Stimulated activated CD4-positive, alpha-beta T cell treated with anti-CD3 and anti-CD28 coated beads, Interleukin-15, amount 100 ng/mL, for 24 hours (primary cell): ENCODE data around the gene IMPDH1.
A peak's percentile ranks its signal among the peaks of the same experiment; 100 is the strongest.

Experiments used
- DNase-seq: peaks from one replicate; pipeline ENCODE4 v3.0.0-alpha.2; 2020

IMPDH1 gene

DNA sequence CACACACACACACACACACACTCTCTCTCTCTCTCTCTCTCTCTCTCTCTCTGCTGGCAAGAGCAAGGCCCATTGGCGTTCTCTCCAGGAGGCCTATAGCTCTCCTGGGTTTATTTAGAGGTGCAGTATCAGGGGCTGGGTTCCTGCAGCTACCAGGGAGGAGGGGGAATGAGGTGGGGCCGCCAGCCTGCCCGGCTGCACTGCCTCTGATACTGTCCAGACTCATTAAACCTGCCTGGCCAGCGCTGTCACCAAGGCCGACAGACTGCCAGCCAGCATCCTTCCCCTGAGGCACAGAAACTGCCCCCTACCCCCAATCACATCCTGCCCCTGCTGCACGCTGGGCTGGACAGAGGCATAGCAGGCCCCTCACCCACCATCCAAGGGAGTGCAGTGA lies 52.6 kb downstream of the IMPDH1 start:
- no peak for DNase-seq

DNA sequence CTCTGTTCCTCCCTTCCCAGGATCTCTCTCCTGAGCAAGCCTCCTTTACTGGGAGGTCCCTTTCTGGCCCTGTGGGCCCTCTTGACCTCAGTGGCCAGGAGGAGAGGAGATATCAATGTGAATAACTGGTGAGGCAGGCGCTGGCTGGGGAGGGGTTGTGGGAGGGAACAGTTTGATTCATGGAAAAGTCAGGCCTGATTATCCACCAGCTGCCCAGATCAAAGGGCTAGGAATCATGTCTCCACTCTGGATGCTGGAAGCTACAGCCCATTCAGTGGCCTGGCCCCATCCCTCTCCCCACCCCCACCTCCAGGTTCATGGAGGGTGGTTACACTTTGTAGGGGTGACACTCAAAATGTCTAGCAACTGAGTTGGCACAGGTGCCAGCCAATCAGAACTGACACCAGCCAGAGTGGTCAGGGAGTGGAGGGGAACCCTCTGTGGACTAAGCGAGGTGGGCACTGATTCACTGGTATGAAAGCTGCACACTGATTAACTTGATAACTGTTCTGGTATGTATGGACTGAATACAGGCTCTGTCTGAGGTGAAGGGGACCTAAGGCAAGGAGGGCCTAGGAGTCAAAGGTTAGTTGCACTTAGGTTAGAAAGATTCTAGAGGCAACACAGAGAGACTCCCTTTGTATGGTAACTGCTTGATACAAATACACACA lies 53.1 kb downstream of the IMPDH1 start:
- no peak for DNase-seq

DNA sequence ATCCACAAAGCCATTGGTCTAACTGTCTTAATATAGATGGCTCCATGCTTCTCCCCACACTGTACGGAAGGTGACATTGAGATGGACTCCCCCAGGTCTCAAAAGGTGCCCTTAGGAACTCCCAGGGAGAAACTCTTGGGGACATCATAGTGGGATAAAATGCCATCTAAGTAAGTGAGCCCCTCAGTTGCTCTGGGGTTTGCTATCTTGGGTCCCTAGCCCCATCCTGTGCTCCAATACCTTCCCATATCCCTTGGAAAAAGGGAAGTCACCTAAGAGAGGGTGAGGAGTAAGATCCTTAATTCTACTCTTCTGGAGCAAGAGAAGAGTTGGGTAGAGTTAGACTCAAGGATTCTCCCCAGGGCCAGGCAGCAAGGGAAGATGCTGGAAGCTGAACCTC lies 56.2 kb downstream of the IMPDH1 start:
- no peak for DNase-seq

DNA sequence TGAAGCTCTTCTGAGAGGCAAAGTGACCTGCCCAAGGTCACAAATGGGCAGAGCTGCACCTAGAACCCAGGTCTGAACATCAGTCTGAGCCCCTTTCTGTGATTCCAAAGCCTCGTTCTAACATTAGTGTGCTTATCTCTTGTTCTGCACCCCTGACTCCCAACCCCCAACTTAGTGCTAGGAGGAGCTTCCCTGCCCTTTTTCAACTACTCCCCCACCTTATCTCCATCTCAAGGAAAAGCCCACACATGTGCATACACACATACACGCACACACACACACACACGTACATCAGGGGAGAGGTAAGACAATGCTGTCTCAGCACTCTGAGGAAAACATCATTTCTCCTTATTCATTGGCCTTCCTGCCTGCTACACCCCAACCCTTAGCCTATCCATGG lies 56.6 kb downstream of the IMPDH1 start:
- no peak for DNase-seq

DNA sequence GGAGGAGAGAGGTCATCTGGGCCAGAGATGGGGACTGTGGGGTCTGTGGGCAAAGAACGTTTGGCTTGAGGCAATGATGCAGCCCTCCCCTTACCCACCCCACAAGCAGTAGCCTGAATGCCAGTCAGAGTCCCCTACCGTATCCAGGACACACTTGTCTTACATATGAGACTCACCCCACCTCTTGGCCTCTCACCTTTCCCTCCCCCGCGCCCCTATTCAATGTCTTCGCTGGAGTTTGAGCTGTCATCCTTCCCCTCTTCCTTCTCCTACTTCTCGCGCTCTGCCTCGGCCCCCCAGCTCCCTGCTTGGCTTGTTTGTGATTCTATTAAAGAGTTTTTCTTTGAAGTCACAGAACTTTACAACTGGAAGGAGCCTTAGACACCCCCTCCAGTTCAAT lies 57.1 kb downstream of the IMPDH1 start:
- DNase-seq, result no peak

DNA sequence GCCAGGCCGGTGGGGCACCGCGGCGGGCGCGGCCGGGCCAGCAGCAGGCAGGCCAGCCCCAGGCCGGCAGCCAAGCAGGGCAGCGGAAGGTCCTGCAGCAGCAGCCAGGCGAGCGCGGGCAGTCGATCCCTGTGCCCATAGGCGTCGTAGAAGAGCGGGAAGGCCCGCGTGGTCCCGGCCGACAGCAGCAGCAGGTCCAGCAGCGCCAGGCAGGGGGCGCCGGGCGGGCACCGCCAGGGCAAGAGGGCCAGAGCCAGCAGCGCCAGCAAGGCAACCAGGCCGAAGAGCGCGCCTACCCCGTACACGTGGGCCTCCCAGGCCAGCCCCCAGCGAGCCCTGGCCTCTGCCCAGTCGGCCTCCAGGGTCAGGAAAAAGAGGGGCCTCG lies 57.6 kb downstream of the IMPDH1 start:
- DNase-seq, result peak; percentile 57

DNA sequence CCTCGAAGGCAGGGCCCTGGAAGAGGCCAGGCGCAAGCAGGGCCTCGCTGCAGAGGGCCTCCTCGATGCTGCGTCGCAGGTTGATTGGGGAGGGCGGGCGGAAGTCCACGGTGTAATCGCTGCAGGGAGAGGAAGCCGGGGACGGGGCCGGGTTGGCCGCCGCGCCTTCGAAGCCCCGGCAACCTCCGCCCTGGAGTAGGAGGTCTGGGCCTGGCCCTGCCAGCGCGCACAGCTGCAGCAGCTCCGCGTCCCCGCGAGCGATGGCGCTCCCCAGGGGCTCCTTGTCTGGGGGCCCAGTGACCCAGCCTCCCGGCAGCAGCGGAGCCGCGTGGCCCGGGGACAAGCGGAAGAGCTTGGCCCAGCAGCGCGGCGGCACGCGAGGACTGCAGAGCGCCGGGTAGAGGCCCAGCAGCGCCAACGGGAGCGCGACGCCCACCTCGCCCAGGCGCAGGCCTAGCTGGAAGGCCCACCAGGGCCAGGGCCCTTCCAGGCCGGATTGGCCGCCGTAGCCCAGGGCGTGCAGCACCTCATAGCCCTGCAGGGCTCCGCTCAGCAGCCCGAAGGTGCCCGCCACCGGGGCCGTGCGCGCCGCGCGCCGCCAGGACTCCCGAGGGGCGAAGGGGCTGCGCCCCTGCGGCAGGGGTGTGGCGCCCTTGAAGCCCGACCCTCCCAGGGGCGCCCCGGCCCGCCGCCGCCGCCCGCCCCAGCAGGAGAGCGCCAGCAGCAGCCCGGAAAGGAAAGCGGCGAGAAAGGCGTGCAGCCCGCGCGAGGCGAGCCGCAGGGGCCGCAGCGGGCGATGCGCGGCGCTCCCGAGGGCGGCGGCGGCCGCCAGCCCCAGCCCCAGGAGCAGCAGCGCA lies 58.3 kb downstream of the IMPDH1 start:
- no peak for DNase-seq

DNA sequence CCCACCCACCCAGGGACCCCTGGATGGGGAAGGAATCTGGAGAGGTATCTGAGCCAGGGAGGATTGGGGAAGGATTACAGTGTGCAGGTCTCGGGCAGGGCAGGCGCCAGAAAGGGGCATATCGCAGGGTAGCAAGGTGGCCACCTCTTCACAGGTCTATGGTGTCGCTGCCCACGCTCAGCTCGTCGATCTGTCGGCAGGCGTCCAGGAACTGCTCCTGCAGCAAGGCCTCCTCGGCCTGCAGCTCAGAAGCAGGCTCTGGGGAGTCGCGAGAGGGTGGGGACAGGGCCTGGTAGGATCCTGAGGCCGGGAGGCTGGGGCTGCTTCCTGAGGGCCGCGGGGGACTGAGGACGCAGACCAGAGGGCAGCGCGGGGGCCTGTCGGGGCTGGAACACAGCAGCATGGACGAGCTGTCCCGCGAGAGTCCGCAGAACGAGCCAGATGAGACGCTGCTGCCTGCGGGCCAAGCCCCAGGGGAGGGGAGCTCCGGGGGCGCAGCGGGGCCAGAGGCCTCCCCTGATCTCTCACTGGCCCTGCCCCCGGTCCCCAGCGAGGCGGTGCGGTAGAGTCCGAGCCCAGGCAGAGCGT lies 59.0 kb downstream of the IMPDH1 start:
- no peak for DNase-seq

DNA sequence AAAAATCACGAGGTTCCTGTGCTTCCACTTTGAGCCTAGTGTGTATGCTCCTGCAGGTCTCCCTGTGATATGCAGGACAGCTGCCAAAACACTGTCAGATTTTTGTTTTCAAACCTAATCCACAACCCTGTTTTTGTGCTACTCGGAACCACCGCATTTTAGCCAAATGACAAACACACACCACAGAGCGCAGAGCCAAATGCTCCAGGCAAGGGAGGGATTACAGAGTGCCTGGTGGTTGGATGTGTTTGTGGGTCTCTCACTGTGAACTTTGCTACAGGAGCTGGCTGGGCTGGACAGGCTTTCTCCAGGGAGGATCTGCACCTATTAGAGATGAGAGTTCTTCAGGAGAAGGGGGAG lies 60.3 kb downstream of the IMPDH1 start:
- DNase-seq, result no peak

DNA sequence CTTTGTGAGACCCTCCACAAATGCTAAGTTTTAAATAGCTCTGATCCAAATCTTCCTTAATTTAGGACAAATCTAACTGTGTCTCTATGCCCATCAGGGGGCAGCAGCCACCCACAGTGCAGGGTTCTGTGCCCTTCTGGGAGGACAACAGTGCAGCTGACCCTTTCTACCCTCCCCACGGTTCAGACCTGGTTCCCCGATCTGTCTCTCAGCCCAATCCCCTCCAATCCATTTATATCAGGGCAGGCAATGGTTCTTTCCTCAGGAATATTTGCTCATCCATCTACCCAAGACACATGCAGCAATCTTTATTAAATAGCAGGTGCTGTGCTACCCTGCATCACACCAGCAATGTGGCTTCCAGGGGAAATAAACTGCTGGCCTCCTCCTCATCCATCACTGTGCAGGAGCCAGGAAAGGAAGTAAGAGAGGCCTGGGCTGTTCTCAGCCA lies 62.1 kb downstream of the IMPDH1 start:
- DNase-seq, result peak; percentile 68

DNA sequence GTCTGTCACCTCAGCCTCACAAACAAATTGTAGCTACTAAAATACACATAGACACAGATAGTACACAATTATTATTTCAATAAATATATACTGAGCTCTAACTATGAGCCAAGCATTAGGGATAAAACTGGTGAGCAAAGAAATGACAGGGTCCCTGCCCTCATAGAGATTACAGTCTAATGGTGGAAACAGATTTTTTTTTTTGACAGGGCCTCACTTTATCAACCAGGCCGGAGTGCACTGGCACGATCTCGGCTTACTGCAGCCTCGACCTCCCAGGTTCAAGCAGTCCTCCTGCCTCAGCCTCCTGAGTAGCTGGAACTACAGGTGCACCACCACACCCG lies 65.4 kb downstream of the IMPDH1 start:
- DNase-seq, result no peak

DNA sequence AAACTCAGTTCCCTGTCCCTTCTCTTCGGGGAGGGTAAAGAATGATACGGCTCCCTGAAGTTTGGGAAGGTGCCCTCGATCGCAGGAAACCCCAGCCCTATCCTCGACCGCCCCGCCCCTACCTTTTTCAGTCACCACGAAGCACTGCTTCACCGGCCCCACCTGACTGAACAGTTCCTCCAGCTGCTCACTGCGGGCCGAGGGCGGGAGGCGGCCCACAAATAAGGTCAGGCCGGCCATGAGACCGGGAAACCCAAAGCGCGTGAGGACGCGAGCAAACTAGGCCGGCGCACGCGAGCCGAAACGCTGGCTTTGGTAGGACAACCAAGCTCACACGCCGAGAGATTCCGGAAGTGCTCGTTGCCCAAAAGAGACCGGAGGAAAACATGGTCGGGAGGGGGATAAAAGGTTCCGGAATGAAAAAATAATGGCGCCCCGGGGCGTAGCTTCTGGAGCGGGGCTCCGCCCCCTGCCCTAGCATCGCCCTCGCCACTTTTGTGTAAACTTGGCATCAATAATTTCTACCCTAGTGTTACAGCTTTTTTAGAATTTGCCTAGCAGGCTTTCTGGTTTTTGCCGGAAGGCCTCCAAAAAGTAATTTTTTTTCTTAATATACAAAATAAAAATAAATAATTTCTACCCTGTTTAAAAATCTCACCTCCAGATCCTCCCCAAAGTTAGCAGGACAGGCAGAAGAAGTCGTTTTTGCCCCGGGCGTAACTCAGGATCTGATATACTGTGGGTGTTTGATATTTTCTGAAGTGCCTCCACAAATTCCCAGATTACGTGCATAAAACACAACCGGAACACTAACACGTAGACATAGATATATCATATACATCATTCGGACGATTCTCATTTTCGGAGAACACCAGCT lies 66.0 kb downstream of the IMPDH1 start, which contains the start of gene RBM28:
Gene RBM28 (minus strand): TSS at position 355 of the 877 bp plus-strand sequence. CDS start 115 bp downstream, at position 240.
- DNase-seq, result peak; percentile 89
